ENCODE results near the gene RPS4Y2.

The RPS4Y2 gene

DNA sequence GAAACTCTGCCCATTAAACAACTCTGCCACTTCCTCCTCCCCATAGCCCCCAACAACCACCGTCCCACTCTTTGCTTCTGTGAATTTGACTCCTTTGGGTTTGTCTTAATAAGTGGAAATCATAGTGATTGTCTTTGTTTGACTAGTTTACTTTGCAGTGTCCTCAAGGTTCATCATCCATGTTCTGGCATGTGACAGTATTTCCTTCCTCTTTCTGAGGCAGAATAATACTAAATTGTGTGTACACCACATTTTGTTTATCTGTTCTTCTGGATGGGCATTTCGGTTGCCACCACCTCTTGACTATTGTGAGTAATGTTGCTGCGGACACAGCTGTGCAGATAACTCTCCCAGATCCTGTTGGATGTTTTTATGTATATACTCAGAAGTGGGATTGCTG, 14.8 kb downstream of the RPS4Y2 start:
- H3K27me3 ChIP-seq (ENCODE audit: control insufficient read depth in 1 of 2, insufficient read depth in 2 of 2, low read length in 2 of 2): no peaks in the 10 kb centered on the region
- no peaks in the 10 kb centered on the region for H3K9me3 ChIP-seq (ENCODE audit: control insufficient read depth in 1 of 2, low read length in 2 of 2)
- no peak overlapping the region for H3K9ac ChIP-seq (ENCODE audit: low read depth in 1 of 2, low read length in 2 of 2)
- H3K4me1 ChIP-seq (ENCODE audit: control insufficient read depth in 1 of 2, insufficient read depth in 2 of 2, low read length in 2 of 2): no peaks in the 10 kb centered on the region
- H3K4me3 ChIP-seq (ENCODE audit: low read depth in 1 of 2, low read length in 2 of 2): no peak overlapping the region
- no peaks in the 10 kb centered on the region for H3K36me3 ChIP-seq (ENCODE audit: control insufficient read depth in 1 of 2, insufficient read depth in 2 of 2, low read length in 2 of 2)
- H3K27ac ChIP-seq (ENCODE audit: low read depth, low read length): no peak overlapping the region

DNA sequence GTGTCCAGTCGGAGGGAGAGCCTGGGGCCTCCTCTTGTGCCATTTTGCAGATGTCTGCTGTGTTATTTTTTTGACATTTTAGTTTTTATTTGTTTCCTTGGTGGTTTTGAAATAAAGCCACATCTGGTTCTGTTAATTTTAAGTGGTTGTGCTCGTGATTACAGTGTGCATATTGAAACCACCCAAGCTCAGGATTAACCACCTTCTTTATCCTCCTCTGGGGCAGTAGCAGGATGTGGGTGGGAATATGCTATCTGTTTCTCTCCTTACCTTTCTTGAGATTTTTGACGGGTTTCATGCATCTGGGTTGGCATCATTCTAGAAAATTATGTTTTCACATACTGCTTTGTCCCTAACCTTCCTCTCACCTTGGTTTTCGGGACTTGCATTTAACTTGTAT, 20.2 kb downstream of the RPS4Y2 start:
- Histone ChIP-seq H3K9me3 (ENCODE audit: control insufficient read depth in 1 of 2, low read length in 2 of 2) (no peaks in the 10 kb centered on the region), H3K27ac (ENCODE audit: low read depth, low read length) (no peak overlapping the region), H3K4me3 (ENCODE audit: low read depth in 1 of 2, low read length in 2 of 2) (no peak overlapping the region), H3K9ac (ENCODE audit: low read depth in 1 of 2, low read length in 2 of 2) (no peak overlapping the region), H3K27me3 (ENCODE audit: control insufficient read depth in 1 of 2, insufficient read depth in 2 of 2, low read length in 2 of 2) (no peaks in the 10 kb centered on the region), H3K36me3 (ENCODE audit: control insufficient read depth in 1 of 2, insufficient read depth in 2 of 2, low read length in 2 of 2) (no peaks in the 10 kb centered on the region), H3K4me1 (ENCODE audit: control insufficient read depth in 1 of 2, insufficient read depth in 2 of 2, low read length in 2 of 2) (peaks cover 0 to 6% of the 10 kb centered on the region in 2 donors)

DNA sequence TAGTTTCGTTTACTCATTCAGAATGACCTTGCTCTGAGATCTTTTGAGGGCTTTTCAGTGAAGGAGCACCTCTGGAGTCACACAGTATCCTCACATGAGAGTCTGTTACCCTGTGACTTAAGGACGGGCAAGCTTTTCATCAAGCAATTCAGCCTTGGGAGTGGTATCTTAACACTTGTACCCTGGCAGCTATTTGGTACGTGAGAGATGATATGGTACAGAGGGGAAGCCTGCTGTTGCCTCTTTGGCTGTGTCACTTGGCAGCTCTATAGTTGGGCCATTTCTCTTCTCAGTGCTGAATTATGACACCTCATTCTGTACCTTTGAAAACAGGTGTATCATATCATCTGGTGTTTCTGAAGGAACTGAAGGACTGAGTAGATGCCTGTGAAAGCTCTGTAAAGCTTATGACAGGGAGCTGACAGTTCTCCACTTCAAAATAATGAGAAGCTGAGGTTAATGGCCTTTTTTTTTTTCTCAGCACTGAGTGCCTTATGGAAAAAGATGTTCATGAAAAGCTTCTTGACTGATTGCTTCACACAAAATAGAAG, 24.3 kb downstream of the RPS4Y2 start:
- Histone ChIP-seq H3K27ac (ENCODE audit: low read depth, low read length) (no peak overlapping the region), H3K4me1 (ENCODE audit: control insufficient read depth in 1 of 2, insufficient read depth in 2 of 2, low read length in 2 of 2) (peaks cover 0 to 11% of the 10 kb centered on the region in 2 donors), H3K36me3 (ENCODE audit: control insufficient read depth in 1 of 2, insufficient read depth in 2 of 2, low read length in 2 of 2) (no peaks in the 10 kb centered on the region), H3K4me3 (ENCODE audit: low read depth in 1 of 2, low read length in 2 of 2) (no peak overlapping the region), H3K27me3 (ENCODE audit: control insufficient read depth in 1 of 2, insufficient read depth in 2 of 2, low read length in 2 of 2) (no peaks in the 10 kb centered on the region), H3K9me3 (ENCODE audit: control insufficient read depth in 1 of 2, low read length in 2 of 2) (no peaks in the 10 kb centered on the region), H3K9ac (ENCODE audit: low read depth in 1 of 2, low read length in 2 of 2) (no peak overlapping the region)

DNA sequence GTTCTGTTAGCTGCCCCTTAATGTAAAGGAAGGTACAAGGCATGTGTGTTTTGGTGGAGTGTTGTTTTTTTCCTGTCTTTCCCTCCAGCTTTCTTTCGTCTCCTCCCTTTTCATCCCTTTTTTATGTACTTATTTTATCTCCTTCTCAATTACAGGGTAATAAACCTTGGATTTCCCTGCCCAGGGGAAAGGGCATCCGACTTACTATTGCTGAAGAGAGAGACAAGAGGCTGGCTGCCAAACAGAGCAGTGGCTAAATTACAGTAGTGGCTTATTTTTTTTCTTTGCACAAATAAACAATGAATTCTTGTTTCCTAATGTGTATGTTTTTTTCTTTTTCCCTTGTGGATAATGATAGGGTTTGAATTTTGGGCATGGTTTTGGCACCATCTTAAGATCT, 24.9 kb downstream of the RPS4Y2 start:
- Histone ChIP-seq H3K9ac (ENCODE audit: low read depth in 1 of 2, low read length in 2 of 2) (no peak overlapping the region), H3K36me3 (ENCODE audit: control insufficient read depth in 1 of 2, insufficient read depth in 2 of 2, low read length in 2 of 2) (no peaks in the 10 kb centered on the region), H3K27ac (ENCODE audit: low read depth, low read length) (no peak overlapping the region), H3K4me3 (ENCODE audit: low read depth in 1 of 2, low read length in 2 of 2) (no peak overlapping the region), H3K9me3 (ENCODE audit: control insufficient read depth in 1 of 2, low read length in 2 of 2) (no peaks in the 10 kb centered on the region), H3K4me1 (ENCODE audit: control insufficient read depth in 1 of 2, insufficient read depth in 2 of 2, low read length in 2 of 2) (peaks cover 0 to 11% of the 10 kb centered on the region in 2 donors), H3K27me3 (ENCODE audit: control insufficient read depth in 1 of 2, insufficient read depth in 2 of 2, low read length in 2 of 2) (no peaks in the 10 kb centered on the region)

DNA sequence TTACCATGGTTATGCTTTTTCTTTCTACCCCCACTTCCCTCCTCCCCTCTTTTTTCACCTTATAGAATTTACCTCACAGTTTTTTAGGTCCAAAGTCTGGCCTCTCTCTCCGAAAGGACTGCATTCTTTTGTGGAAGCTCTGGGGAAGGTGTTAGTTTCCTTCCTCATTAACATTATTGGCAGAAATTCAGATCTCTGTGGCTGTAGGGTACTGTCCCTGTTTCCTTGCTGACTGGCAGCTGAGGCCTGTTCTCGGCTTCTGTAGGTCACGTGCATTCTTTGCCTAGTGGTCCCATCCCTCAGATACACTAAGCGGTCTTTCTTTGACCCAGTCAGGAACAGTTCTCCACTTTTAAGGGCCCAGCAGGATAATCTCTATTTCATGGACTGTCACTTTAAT, 25.5 kb downstream of the RPS4Y2 start:
- Histone ChIP-seq H3K27ac (ENCODE audit: low read depth, low read length) (no peak overlapping the region), H3K36me3 (ENCODE audit: control insufficient read depth in 1 of 2, insufficient read depth in 2 of 2, low read length in 2 of 2) (no peaks in the 10 kb centered on the region), H3K4me3 (ENCODE audit: low read depth in 1 of 2, low read length in 2 of 2) (no peak overlapping the region), H3K27me3 (ENCODE audit: control insufficient read depth in 1 of 2, insufficient read depth in 2 of 2, low read length in 2 of 2) (no peaks in the 10 kb centered on the region), H3K9me3 (ENCODE audit: control insufficient read depth in 1 of 2, low read length in 2 of 2) (no peaks in the 10 kb centered on the region), H3K4me1 (ENCODE audit: control insufficient read depth in 1 of 2, insufficient read depth in 2 of 2, low read length in 2 of 2) (peaks cover 0 to 11% of the 10 kb centered on the region in 2 donors), H3K9ac (ENCODE audit: low read depth in 1 of 2, low read length in 2 of 2) (no peak overlapping the region)

DNA sequence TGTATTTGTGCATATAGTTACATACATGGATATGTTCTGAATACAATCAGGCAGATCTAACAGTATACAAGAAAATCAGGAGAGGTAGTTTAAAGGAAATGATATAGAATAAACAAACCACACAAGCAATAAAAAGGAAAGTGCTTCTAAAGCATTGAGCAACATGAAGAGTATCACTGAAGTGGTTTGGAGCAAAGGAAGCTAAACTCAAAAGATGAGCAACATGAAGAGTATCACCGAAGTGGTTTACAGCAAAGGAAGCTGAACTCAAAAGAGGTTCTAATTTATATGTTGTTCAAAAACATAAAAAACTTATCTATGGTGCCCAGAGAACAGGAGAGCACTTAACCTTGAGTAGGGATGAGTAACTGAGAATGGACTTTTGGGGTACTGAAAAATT, 29.1 kb downstream of the RPS4Y2 start:
- H3K4me1 ChIP-seq (ENCODE audit: control insufficient read depth in 1 of 2, insufficient read depth in 2 of 2, low read length in 2 of 2): peaks cover 0 to 11% of the 10 kb centered on the region in 2 donors
- no peaks in the 10 kb centered on the region for H3K36me3 ChIP-seq (ENCODE audit: control insufficient read depth in 1 of 2, insufficient read depth in 2 of 2, low read length in 2 of 2)
- no peaks in the 10 kb centered on the region for H3K27me3 ChIP-seq (ENCODE audit: control insufficient read depth in 1 of 2, insufficient read depth in 2 of 2, low read length in 2 of 2)
- H3K27ac ChIP-seq (ENCODE audit: low read depth, low read length): no peak overlapping the region
- no peak overlapping the region for H3K9ac ChIP-seq (ENCODE audit: low read depth in 1 of 2, low read length in 2 of 2)
- no peak overlapping the region for H3K4me3 ChIP-seq (ENCODE audit: low read depth in 1 of 2, low read length in 2 of 2)
- no peaks in the 10 kb centered on the region for H3K9me3 ChIP-seq (ENCODE audit: control insufficient read depth in 1 of 2, low read length in 2 of 2)

DNA sequence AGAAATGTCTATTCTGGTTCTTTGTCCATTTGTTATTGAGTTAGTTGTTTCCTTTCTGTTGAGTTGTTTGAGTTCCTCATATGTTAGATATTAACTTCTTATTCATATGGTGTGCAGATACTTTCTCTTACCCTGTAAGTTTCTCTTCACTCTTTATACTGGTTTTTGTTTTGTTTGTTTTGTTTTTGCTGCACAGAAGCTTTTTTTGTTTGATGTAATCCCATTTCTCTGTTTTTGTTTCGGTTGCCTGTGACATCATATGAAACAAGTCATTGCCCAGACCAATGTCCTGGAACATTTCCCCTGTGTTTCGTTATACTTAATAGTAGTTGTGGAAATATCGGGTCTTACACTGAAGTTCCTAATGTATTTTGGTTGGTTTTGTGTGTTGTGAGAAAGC, 31.2 kb downstream of the RPS4Y2 start:
- H3K27ac ChIP-seq (ENCODE audit: low read depth, low read length): no peak overlapping the region
- H3K9ac ChIP-seq (ENCODE audit: low read depth in 1 of 2, low read length in 2 of 2): no peak overlapping the region
- H3K9me3 ChIP-seq (ENCODE audit: control insufficient read depth in 1 of 2, low read length in 2 of 2): no peaks in the 10 kb centered on the region
- no peaks in the 10 kb centered on the region for H3K36me3 ChIP-seq (ENCODE audit: control insufficient read depth in 1 of 2, insufficient read depth in 2 of 2, low read length in 2 of 2)
- no peaks in the 10 kb centered on the region for H3K4me1 ChIP-seq (ENCODE audit: control insufficient read depth in 1 of 2, insufficient read depth in 2 of 2, low read length in 2 of 2)
- no peak overlapping the region for H3K4me3 ChIP-seq (ENCODE audit: low read depth in 1 of 2, low read length in 2 of 2)
- no peaks in the 10 kb centered on the region for H3K27me3 ChIP-seq (ENCODE audit: control insufficient read depth in 1 of 2, insufficient read depth in 2 of 2, low read length in 2 of 2)

DNA sequence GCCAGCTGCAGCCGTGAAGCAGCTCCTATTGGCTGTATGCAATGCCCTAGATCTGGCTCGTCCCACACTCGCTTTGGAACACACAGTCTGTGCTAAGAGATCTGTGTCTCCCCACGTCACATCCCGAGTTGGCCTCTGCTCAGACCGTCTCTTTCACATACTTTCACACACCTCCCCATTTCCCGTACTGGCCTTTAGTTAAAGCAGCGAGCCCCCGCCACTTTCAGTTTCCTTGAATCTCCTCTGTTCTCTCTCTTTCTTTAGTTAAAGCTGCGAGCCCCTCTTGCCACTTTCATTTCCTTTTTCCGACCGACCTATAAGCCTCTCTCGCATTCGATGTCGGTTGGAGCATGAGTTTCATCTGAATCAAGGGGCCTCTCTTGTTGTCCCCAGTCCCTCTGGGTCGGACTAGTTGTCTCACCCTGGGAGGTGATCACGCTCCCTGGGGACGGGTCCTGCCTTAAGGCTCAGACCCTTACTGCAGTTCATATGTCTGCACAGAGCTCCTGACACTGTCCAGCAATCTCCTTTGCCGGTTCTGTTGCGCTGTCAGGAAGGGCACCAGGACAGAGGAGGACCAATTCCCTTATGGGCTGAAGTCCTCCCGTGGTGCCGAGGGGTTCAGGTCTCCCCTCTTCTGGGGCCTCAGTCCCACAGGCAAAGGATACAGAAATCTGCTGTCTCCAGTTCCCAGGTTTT, 42.6 kb downstream of the RPS4Y2 start:
- H3K4me3 ChIP-seq (ENCODE audit: low read depth in 1 of 2, low read length in 2 of 2): peak overlapping the region; percentile 21 to 29
- no peaks in the 10 kb centered on the region for H3K36me3 ChIP-seq (ENCODE audit: control insufficient read depth in 1 of 2, insufficient read depth in 2 of 2, low read length in 2 of 2)
- H3K27ac ChIP-seq (ENCODE audit: low read depth, low read length): no peak overlapping the region
- no peaks in the 10 kb centered on the region for H3K9me3 ChIP-seq (ENCODE audit: control insufficient read depth in 1 of 2, low read length in 2 of 2)
- H3K27me3 ChIP-seq (ENCODE audit: control insufficient read depth in 1 of 2, insufficient read depth in 2 of 2, low read length in 2 of 2): no peaks in the 10 kb centered on the region
- H3K4me1 ChIP-seq (ENCODE audit: control insufficient read depth in 1 of 2, insufficient read depth in 2 of 2, low read length in 2 of 2): no peaks in the 10 kb centered on the region
- H3K9ac ChIP-seq (ENCODE audit: low read depth in 1 of 2, low read length in 2 of 2): no peak overlapping the region

DNA sequence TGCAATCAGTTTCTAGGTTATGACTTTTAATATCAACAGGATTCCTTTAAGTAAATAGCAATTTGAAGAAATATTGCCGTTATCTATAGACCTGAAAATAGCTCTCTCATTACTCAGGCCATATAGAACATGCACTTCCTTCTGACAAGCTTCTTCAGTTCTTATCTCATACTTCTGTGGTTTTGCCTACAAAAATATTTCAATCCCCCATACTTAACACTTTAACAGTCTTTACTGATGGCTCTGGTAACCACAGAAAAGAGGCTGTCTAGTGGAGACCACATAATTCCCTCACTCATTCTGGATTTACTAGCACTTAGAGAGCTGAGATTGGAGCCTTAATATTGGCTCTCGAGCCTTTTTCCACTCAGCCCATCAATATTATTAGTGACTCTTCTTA, 46.8 kb downstream of the RPS4Y2 start:
- H3K4me3 ChIP-seq (ENCODE audit: low read depth in 1 of 2, low read length in 2 of 2): no peak overlapping the region
- H3K27ac ChIP-seq (ENCODE audit: low read depth, low read length): no peak overlapping the region

DNA sequence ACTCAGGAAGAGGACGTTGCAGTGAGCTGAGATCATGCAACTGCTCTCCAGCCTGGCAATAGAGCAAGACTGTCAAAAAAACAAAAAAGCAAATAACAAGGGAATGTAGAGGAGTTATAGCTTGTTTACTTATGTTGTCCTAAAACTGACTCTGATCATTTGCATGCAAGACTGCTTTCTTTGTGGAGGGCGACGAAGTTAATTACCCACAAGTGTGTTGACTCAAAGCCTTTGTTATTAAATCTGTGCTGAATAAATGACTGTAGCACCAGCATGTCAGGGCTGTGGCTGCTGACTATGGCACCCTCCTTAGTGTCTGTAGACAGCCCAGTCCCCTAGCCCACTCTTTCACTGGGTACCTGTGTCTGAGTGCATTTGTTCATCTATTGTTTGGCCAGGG, 50.3 kb downstream of the RPS4Y2 start:
- Histone ChIP-seq H3K27me3 (ENCODE audit: control insufficient read depth in 1 of 2, insufficient read depth in 2 of 2, low read length in 2 of 2) (no peaks in the 10 kb centered on the region), H3K4me1 (ENCODE audit: control insufficient read depth in 1 of 2, insufficient read depth in 2 of 2, low read length in 2 of 2) (no peaks in the 10 kb centered on the region), H3K9me3 (ENCODE audit: control insufficient read depth in 1 of 2, low read length in 2 of 2) (no peaks in the 10 kb centered on the region), H3K27ac (ENCODE audit: low read depth, low read length) (no peak overlapping the region), H3K36me3 (ENCODE audit: control insufficient read depth in 1 of 2, insufficient read depth in 2 of 2, low read length in 2 of 2) (no peaks in the 10 kb centered on the region), H3K9ac (ENCODE audit: low read depth in 1 of 2, low read length in 2 of 2) (no peak overlapping the region), H3K4me3 (ENCODE audit: low read depth in 1 of 2, low read length in 2 of 2) (no peak overlapping the region)

More for the DNA sequence above, 46.8 kb downstream of the RPS4Y2 start:
- Histone ChIP-seq H3K27me3 (ENCODE audit: control insufficient read depth in 1 of 2, insufficient read depth in 2 of 2, low read length in 2 of 2) (no peaks in the 10 kb centered on the region), H3K9ac (ENCODE audit: low read depth in 1 of 2, low read length in 2 of 2) (no peak overlapping the region), H3K4me1 (ENCODE audit: control insufficient read depth in 1 of 2, insufficient read depth in 2 of 2, low read length in 2 of 2) (no peaks in the 10 kb centered on the region), H3K36me3 (ENCODE audit: control insufficient read depth in 1 of 2, insufficient read depth in 2 of 2, low read length in 2 of 2) (no peaks in the 10 kb centered on the region), H3K9me3 (ENCODE audit: control insufficient read depth in 1 of 2, low read length in 2 of 2) (no peaks in the 10 kb centered on the region)
